Measurements from ENCODE around the gene QKI.

GRCh38 chr6:163538331-163538730, 123.8 kb downstream of the QKI start:
- TF ChIP-seq CTCF (conservative IDR thresholded peaks at IDR 0.05; ENCODE audit: low read length) (no peak), EZH2phosphoT487 (IDR thresholded peaks at IDR 0.05; ENCODE audit: borderline replicate concordance) (no peak)
